ENCODE measurements around the gene BEST1.
"Not testable (repeated sequence)": the region's sequence is repeated elsewhere in the genome, so short reads cannot be mapped to it uniquely, and the experiment has no call there.

Gene BEST1

DNA sequence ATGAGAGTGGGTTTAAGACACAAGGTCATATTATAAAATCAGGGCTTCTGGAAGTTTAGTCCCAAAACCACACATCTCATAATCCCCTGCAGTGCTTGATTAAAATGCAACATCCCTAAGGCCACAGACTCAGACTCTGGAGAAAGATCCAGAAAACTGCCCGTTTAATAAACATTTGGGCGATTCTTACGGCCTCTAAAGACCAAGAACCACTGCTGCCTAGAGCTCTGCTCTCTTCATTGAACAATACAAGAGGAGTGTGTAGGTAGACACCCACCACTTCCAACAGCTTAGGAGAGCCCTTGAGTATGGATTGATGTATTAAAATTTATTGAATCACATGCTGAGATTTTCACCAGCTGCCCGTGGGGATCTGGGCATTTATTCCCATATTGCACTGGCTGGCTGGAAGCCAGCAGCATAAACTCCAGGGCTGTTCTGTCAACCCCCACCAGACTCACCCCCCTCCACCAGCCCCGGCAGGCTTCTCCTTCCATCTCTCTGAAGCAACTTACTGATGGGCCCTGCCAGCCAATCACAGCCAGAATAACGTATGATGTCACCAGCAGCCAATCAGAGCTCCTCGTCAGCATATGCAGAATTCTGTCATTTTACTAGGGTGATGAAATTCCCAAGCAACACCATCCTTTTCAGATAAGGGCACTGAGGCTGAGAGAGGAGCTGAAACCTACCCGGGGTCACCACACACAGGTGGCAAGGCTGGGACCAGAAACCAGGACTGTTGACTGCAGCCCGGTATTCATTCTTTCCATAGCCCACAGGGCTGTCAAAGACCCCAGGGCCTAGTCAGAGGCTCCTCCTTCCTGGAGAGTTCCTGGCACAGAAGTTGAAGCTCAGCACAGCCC lies 749 bp upstream of the BEST1 start:
- no peak for DNase-seq

DNA sequence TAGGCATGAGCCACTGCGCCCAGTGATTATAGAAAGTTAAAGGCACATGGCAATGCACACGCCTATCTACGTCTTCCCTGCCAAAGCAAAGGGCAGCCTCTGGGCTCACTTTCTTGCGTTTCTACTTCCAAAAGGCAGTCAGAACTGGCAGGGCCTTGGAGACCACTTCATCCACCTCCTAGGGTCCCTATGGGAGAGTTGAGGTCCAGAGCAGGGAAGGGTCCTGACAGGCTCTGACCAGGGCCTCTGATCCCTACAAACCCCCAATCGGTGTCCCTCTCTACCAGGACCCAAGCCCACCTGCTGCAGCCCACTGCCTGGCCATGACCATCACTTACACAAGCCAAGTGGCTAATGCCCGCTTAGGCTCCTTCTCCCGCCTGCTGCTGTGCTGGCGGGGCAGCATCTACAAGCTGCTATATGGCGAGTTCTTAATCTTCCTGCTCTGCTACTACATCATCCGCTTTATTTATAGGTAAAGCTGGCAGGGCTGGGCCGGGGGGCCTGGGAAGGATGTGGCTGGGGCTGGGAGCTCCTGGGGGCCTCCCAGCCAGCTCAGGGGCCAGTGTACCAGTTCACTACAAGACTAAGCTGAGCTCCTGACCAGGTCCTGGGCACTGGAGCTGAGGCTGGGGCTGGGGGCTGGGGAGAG lies 1.5 kb downstream of the BEST1 start:
- DNase-seq = no peak

DNA sequence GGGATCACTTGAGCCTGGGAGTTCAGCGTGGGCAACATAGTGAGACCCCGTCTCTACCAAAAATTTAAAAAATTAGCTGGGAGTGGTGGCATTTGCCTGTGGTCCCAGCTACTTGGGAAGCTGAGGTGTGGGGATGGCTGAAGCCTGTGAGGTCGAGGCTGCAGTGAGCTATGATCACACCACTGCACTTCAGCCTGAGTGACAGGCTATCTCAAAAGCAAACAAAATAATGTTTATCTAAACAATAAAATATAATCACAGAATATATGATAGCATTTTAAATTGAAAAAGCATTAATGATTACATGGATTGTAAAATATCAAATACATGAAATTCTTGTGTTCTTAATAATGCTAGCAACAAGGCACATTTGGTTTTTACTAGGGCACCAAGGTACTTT lies 2.7 kb downstream of the BEST1 start:
- no peak for DNase-seq

GRCh38 chr11:61953632-61954031 lies 3.5 kb downstream of the BEST1 start:
- not testable (repeated sequence) for DNase-seq

DNA sequence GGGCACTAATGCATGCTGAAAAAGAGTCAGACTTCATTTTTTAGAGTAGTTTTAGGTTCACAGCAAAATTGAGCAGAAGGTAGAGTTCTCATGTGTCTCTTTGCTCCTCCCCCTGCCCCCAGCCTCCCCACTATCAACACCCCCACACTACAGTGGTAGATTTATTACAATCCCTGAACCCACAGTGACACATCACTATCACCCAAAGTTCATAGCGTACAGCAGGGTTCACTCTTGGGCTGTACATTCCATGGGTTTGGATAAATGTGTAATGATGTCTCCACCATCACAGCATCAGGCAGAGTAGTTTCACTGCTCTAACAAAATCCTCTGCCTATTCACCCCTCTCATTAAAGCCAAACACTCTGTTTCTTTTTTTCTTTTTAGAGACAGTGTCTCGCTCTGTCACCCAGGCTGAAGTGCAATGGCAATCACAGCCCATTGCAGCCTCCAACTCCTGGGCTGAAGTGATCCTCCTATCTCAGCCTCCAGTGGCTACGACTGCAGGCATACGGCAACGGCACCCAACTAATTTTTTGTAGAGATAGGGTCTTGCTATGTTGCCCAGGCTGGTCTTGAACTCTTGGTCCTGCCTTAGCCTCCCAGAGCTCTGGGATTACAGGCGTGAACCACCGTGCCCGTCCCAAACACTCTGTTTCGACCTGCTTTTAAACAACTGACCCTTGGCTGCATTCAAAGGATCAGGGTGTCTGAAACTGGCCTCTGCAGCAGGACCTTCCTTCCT lies 4.1 kb downstream of the BEST1 start:
- no peak for DNase-seq

DNA sequence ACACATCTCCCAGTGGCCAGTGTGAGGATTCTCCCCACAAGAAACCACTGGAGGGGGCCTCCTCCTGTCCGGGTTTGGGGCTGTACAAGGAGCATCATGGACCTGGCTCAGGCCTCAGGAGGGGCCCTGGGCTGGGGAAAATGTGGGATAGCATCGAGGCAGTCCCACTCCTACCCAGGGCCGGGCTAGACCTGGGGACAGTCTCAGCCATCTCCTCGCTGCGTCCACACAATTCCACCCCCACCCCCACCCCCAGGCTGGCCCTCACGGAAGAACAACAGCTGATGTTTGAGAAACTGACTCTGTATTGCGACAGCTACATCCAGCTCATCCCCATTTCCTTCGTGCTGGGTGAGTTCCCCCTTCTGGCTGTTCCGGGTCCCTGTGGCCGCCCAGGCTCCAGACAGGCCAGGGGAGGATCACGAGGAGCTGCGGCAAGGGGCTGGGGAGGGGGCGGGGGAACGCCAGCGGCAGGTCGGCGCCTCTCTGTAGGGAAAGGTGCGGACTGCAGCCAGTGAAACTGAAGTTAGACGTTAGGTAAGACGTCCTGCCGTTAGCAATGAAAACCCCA lies 4.8 kb downstream of the BEST1 start:
- no peak for DNase-seq

GRCh38 chr11:61955422-61956135 lies 5.4 kb downstream of the BEST1 start:
- DNase-seq = no peak

- no peak for DNase-seq
Measured at GRCh38 chr11:61956191-61957020, 6.3 kb downstream of the BEST1 start.

DNA sequence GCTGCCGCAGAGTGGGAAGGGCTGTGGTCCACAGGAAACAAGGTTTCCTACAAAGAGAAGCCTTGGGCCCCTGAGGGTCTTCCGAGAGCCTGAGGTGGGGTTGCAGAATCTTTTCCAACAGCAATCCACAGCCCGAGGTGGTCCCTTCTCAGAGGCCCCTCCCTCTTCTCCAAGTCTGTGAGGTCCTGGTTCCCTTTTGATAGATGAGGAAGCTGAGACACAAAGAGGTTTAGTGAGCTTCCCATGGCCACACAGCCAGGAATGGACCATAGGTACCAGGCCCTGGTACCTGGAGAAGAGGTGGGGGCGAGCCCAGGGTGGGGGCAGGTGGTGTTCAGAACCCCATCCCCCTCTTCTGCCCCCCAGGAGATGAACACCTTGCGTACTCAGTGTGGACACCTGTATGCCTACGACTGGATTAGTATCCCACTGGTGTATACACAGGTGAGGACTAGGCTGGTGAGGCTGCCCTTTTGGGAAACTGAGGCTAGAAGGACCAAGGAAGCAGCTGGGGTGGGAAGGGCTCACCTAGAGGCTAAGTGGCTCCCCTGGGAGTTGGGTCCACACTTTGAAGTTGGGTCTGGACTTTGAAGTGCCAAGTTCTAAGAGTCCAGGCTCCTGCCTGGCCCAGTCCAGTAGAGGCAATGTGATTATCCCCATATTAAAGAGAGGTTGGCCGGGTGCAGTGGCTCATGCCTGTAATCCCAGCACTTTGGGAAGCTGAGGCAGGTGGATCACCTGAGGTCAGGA lies 7.0 kb downstream of the BEST1 start:
- no peak for DNase-seq

GRCh38 chr11:61958590-61958989 lies 8.4 kb downstream of the BEST1 start:
- DNase-seq = no peak

DNA sequence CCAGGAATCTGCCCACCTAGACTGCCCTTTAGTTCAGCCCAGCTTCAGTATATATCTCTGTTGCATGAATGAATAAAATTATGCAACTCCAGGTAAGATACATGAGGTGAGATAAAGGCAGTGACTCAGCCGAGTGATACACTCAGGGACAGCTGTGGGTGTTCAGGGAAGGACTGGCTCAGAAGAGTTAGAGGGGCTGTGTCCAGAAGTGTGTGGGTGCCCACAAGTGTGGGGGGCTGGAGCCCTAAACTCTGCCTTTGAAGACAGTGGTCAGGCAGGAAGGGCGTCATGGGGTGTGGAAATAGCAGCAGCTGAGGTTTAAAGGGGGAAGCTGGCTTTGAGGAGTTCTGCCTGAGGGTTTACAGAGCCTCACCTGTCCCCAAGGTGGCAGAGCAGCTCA lies 9.0 kb downstream of the BEST1 start:
- no peak for DNase-seq

GRCh38 chr11:61959678-61960077 lies 9.5 kb downstream of the BEST1 start:
- DNase-seq = no peak

- no peak for DNase-seq
Measured at GRCh38 chr11:61960532-61960931, 10.4 kb downstream of the BEST1 start.

DNA sequence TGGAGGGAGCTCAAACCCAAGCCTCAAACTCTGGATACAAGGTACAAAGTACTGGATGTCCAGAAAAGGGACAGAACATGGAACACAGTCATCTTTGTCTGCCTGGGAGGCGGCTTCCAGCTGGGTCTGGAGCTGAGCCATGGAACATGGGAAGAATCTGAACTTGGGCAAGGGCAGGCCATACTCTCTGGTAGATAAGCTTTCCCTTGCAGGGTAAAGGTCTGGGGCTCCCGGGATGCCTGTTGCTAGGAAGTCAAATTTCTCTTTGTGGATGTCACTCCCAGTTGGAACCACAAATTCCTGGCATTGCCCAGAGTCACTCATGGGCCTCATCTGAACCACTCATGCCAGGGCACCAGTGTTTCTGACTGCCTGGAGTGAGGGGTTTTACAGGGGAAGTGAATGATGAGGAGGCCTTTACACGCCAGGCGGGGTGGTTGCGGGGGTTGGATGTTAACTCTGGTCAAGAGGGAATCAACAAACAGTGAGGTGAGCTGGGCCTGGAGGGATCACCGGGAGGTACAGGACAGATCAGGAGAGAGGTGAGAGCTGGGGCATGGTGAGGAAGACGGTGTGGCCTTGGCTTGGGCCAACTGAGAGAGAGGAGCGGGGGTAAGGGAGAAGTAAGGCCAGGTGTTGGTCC lies 11.5 kb downstream of the BEST1 start:
- no peak for DNase-seq

DNA sequence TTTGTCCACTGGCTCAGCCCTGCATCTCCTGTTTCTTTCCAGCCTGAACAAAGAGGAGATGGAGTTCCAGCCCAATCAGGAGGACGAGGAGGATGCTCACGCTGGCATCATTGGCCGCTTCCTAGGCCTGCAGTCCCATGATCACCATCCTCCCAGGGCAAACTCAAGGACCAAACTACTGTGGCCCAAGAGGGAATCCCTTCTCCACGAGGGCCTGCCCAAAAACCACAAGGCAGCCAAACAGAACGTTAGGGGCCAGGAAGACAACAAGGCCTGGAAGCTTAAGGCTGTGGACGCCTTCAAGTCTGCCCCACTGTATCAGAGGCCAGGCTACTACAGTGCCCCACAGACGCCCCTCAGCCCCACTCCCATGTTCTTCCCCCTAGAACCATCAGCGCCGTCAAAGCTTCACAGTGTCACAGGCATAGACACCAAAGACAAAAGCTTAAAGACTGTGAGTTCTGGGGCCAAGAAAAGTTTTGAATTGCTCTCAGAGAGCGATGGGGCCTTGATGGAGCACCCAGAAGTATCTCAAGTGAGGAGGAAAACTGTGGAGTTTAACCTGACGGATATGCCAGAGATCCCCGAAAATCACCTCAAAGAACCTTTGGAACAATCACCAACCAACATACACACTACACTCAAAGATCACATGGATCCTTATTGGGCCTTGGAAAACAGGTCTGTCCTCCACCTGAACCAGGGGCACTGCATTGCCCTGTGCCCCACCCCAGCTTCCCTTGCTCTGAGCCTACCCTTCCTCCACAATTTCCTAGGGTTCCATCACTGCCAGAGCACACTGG lies 12.3 kb downstream of the BEST1 start:
- no peak for DNase-seq

- no peak for DNase-seq
Measured at GRCh38 chr11:61963016-61963281, 12.8 kb downstream of the BEST1 start.

GRCh38 chr11:61963282-61964057 lies 13.3 kb downstream of the BEST1 start:
- DNase-seq = no peak

DNA sequence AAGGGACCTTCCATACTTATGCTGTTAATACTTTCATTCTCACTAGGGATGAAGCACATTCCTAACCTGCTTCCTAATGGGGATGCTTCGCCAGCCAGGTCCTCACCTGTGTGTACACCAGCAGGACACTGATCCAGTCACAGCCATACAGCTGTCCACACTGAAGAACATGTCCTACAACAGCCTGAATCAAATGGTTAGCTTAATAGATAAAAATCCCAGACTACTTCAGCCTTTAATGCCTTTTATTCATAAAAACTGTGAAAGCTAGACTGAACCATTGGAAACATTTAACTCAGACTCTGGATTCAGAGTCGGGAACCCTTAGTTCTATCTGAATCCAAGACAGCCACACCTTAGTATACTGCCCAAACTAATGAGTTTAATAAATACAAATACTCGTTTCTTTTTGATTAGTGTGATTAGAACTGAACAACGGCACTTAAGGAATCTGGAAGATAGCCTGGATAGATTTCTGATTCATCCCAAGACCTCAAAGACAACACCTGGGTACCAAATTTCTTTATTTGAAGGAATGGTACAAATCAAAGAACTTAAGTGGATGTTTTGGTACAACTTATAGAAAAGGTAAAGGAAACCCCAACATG lies 14.0 kb downstream of the BEST1 start:
- DNase-seq = no peak

All from activated gamma-delta T cell treated with Interleukin-2 at 50 U/mL for 16 hours (primary cell).